IMR-90 (cell line): ENCODE measurements around the gene ERV3-1. TPM values are rescaled to one million over a fixed set of nuclear protein-coding genes. Genes with fewer than 3 reads are reported as not detected.
"Not testable (repeated sequence)": the region's sequence is repeated elsewhere in the genome, so short reads cannot be mapped to it uniquely, and the experiment has no call there.

Experiments
- ATAC-seq: fragments of 200-7000 bp; cut with Tn5 transposase; 2 replicates; pipeline ENCODE4 v1.9.1; 2020; ENCODE audit warnings: low read depth, mild to moderate bottlenecking, moderate library complexity
- BruUV-seq: library from RNA; stranded (reverse); fragments of 400-500 nt; replicated peaks from 2 replicates; lab custom pipeline; 2021; lab: Mats Ljungman, UMichigan
- CTCF ChIA-PET: fragments of 300-600 bp; formaldehyde crosslinking; extraction: SDS; loops from one replicate; lab custom pipeline; 2021; ENCODE audit warnings: antibody characterized with exemption; lab: Yijun Ruan, JAX
- POLR2A ChIA-PET: fragments of 300-600 bp; sonication (Branson Sonifier 250); formaldehyde crosslinking; loops from one replicate; lab custom pipeline; 2022; ENCODE audit warnings: antibody characterized with exemption; ENCODE audit not compliant: unreplicated experiment; lab: Charles Lee
- DNase-seq: peaks from one replicate; pipeline ENCODE4 v3.0.0; 2013
- H2AFZ ChIP-seq: replicated peaks from 2 replicates; pipeline ENCODE3; 2013; ENCODE audit warnings: low read length, mild to moderate bottlenecking; ENCODE audit not compliant: poor library complexity
- H2AK5ac ChIP-seq: 2 replicates; pipeline ENCODE4 v1.6.1; 2013; ENCODE audit warnings: low read depth, low read length, inconsistent platforms
- H2AK9ac ChIP-seq: replicated peaks from 2 replicates; pipeline ENCODE3; 2013; ENCODE audit warnings: mild to moderate bottlenecking, low read depth, low read length, moderate library complexity; ENCODE audit not compliant: poor library complexity
- H2BK120ac ChIP-seq: 2 replicates; pipeline ENCODE4 v1.6.1; 2013; ENCODE audit warnings: low read depth, low read length, inconsistent platforms
- H2BK15ac ChIP-seq: 3 replicates; pipeline ENCODE4 v1.6.1; 2013; ENCODE audit warnings: low read depth, low read length, inconsistent platforms
- H2BK20ac ChIP-seq: 2 replicates; pipeline ENCODE4 v1.6.1; 2013; ENCODE audit warnings: low read depth, mild to moderate bottlenecking, inconsistent platforms, low read length, moderate library complexity
- H2BK5ac ChIP-seq: 2 replicates; pipeline ENCODE4 v1.6.1; 2013; ENCODE audit warnings: mild to moderate bottlenecking, low read depth, low read length, inconsistent platforms; ENCODE audit not compliant: poor library complexity, severe bottlenecking
- H3K14ac ChIP-seq: replicated peaks from 2 replicates; pipeline ENCODE4 v1.6.1; 2013; ENCODE audit warnings: low read depth, low read length, inconsistent platforms
- H3K18ac ChIP-seq: 2 replicates; pipeline ENCODE4 v1.6.1; 2013; ENCODE audit warnings: low read depth, low read length, control low read depth
- H3K23ac ChIP-seq: 2 replicates; pipeline ENCODE4 v1.6.1; 2013; ENCODE audit warnings: low read depth, low read length, inconsistent platforms
- H3K27ac ChIP-seq: 2 replicates; pipeline ENCODE4 v1.5.1; 2013; ENCODE audit warnings: mild to moderate bottlenecking, control low read depth, low read length; ENCODE audit not compliant: insufficient read depth
- H3K27me3 ChIP-seq: 2 replicates; pipeline ENCODE4 v1.6.1; 2013; ENCODE audit warnings: low read length; ENCODE audit not compliant: control insufficient read depth, insufficient read depth
- H3K36me3 ChIP-seq: 2 replicates; pipeline ENCODE4 v1.6.1; 2013; ENCODE audit warnings: low read length, mixed read lengths; ENCODE audit not compliant: control insufficient read depth, insufficient read depth
- H3K4ac ChIP-seq: 2 replicates; pipeline ENCODE4 v1.6.1; 2013; ENCODE audit warnings: low read depth, low read length, inconsistent platforms
- H3K4me1 ChIP-seq: 2 replicates; pipeline ENCODE4 v1.6.1; 2013; ENCODE audit warnings: low read length, mixed read lengths; ENCODE audit not compliant: control insufficient read depth, insufficient read depth
- H3K4me2 ChIP-seq: 2 replicates; pipeline ENCODE4 v1.6.1; 2013; ENCODE audit warnings: low read depth, mild to moderate bottlenecking, control low read depth, low read length, moderate library complexity
- H3K4me3 ChIP-seq: 2 replicates; pipeline ENCODE4 v1.5.1; 2013; ENCODE audit warnings: low read depth, mild to moderate bottlenecking, control low read depth, low read length, moderate library complexity; ENCODE audit not compliant: insufficient read depth
- H3K56ac ChIP-seq: 2 replicates; pipeline ENCODE4 v1.6.1; 2013; ENCODE audit warnings: low read length, inconsistent platforms; ENCODE audit not compliant: insufficient read depth; ENCODE audit errors: extremely low read depth
- H3K79me1 ChIP-seq, 2 experiments: 2 replicates each; pipeline ENCODE4 v1.6.1; 2013; ENCODE audit warnings: low read length in 2 of 2, inconsistent platforms in 1 of 2, low read depth in 1 of 2
- H3K9ac ChIP-seq: 2 replicates; pipeline ENCODE4 v1.6.1; 2013; ENCODE audit warnings: low read depth, low read length, control low read depth
- H3K9me1 ChIP-seq: 2 replicates; pipeline ENCODE4 v1.6.1; 2013; ENCODE audit warnings: low read length, inconsistent platforms; ENCODE audit not compliant: insufficient read depth
- H3K9me3 ChIP-seq: 2 replicates; pipeline ENCODE4 v1.6.1; 2013; ENCODE audit warnings: low read length; ENCODE audit not compliant: control insufficient read depth, insufficient read depth
- H4K20me1 ChIP-seq: 2 replicates; pipeline ENCODE4 v1.6.1; 2013; ENCODE audit warnings: low read length, inconsistent platforms; ENCODE audit not compliant: insufficient read depth
- H4K5ac ChIP-seq: 2 replicates; pipeline ENCODE4 v1.6.1; 2013; ENCODE audit warnings: mild to moderate bottlenecking, low read depth, low read length, control low read depth
- H4K8ac ChIP-seq, 2 experiments: 2 replicates each; pipeline ENCODE4 v1.6.1; 2013; ENCODE audit warnings: low read depth in 2 of 2, low read length in 2 of 2, control low read depth in 1 of 2, inconsistent platforms in 1 of 2
- H4K91ac ChIP-seq: 2 replicates; pipeline ENCODE4 v1.6.1; 2013; ENCODE audit warnings: low read depth, low read length, inconsistent platforms; ENCODE audit not compliant: insufficient read depth
- WGBS, 2 experiments: methylation state at CpG; one replicate each; pipeline versions ENCODE4 v1.1.5 to v1.1.7; 2013; ENCODE audit warnings: missing lambda C conversion rate in 2 of 2; ENCODE audit not compliant: insufficient read length in 1 of 2; ENCODE audit errors: extremely low coverage in 2 of 2; 5-methylcytosine and 5-hydroxymethylcytosine counted together
- dilution Hi-C: fragments of 300-500 bp; cut with HindIII; formaldehyde crosslinking; loops from one replicate; pipeline ENCODE4 v1.14.3; 2018; ENCODE audit warnings: low sequenced_read_pairs; ENCODE audit not compliant: unreplicated experiment
- in situ Hi-C: fragments of 300-500 bp; cut with MboI; formaldehyde crosslinking; loops from 3 replicates; pipeline ENCODE4 v1.14.3; 2019; ENCODE audit warnings: low sequenced_read_pairs, inconsistent platforms, mixed read lengths
- intact Hi-C: fragments of 100-400 bp; cut with micrococcal nuclease; formaldehyde crosslinking; loops from 2 replicates; pipeline ENCODE4 v1.10.0; 2022
- polyA plus RNA-seq, 3 experiments: library from polyadenylated mRNA; depleted of rRNA; stranded (reverse); fragments of >200 nt; gene quantifications; 2 replicates each; pipeline ENCODE4 v1.2.3, GENCODE V29; 2012; ENCODE audit warnings: low replicate concordance in 1 of 3
- total RNA-seq: library from RNA; depleted of rRNA; stranded (reverse); fragments of >200 nt; gene quantifications from 2 replicates; pipeline ENCODE4 v1.2.3, GENCODE V29; 2012

ERV3-1 gene
- total and polyA plus RNA-seq, 2 of the 4 experiments (the other 2 are of a cell fraction): 7.0 to 11.8 TPM

DNA sequence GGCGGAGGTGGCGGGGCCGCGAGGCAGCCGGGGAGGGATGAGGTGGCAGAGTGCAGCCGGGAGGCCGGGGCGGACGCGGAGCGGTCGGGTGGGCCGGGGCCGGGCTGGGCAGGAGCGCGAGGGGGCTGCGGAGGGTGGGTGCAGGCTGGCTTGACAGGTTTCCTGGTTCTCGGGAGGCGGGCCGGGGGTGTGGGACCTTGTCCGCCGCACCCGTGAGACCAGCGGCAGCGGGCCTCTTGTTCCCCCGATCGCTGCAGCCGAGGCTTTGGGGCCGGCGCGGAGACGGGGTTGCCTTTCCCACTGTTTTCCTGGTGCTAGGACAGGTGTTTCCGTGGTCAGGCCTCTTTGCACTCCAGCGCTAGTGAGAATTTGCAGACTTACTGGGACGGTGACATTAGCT, 32.3 kb upstream of the ERV3-1 start:
- peak overlapping the region; percentile 78 for H2AK9ac ChIP-seq
- H2BK120ac ChIP-seq, in situ Hi-C loops, H3K79me1 ChIP-seq, H3K56ac ChIP-seq, H3K18ac ChIP-seq, H3K9me3 ChIP-seq, BruUV-seq, H2BK20ac ChIP-seq, H3K9me1 ChIP-seq, H3K36me3 ChIP-seq, H3K23ac ChIP-seq, CTCF ChIA-PET, H3K27me3 ChIP-seq, H3K4me1 ChIP-seq, H2BK15ac ChIP-seq, H2BK5ac ChIP-seq, H2AK5ac ChIP-seq, H4K91ac ChIP-seq, dilution Hi-C loops, H4K20me1 ChIP-seq: not testable (repeated sequence)
- intact Hi-C loops: loop anchor here (2.0 kb wide), 1 partner anchor 32 kb away; the partner anchor contains the start of gene ERV3-1
- H3K4me2 ChIP-seq: peak overlapping the region; percentile 100
- H3K14ac ChIP-seq: peak overlapping the region; percentile 89; the same call in 1 of the 2 replicates
- H3K27ac ChIP-seq: peak overlapping the region; percentile 61
- ATAC-seq (peak; percentile 4), DNase-seq (peak; percentile 6)
- 0 out of 4 replicates have a peak overlapping the region, but pooled peaks of 1 of the 2 experiments have one; percentile 23 for H4K8ac ChIP-seq
- H3K4me3 ChIP-seq: peak overlapping the region; percentile 98
- 0% methylated on average over 21 of the region's 35 CpGs; no CpG with 5 or more reads in 1 of the 2 experiments for WGBS, 2 experiments
- POLR2A ChIA-PET: interaction anchor here (0.7 kb wide), 1 partner anchor 666 kb away, joined by 3 read pairs; no protein-coding TSS in a partner anchor
- 0 out of 2 replicates have a peak overlapping the region, but pooled peaks have one; percentile 27 for H3K4ac ChIP-seq
- H3K9ac ChIP-seq: peak overlapping the region; percentile 87
- H4K5ac ChIP-seq: 0 out of 2 replicates have a peak overlapping the region, but pooled peaks have one; percentile 4
- H2AFZ ChIP-seq: peak overlapping the region; percentile 70
